Ovary (tissue), 9 donors: Measurements from ENCODE around the gene TCERG1L. TPM values are rescaled to one million over a fixed set of nuclear protein-coding genes. Genes with fewer than 3 reads are reported as not detected.

ENCODE experiments used
- DNase-seq, 5 donors: peaks; one replicate each; pipeline ENCODE4 v3.0.0-alpha.2; 2019 to 2020
- H3K27ac ChIP-seq, 2 donors: fragments of 200-600 bp; one replicate each; pipeline versions ENCODE4 v1.5.1 to v1.8.0; 2019 to 2022
- H3K27me3 ChIP-seq: fragments of 200-600 bp; one replicate; pipeline ENCODE4 v1.8.0; 2022
- H3K36me3 ChIP-seq: fragments of 200-600 bp; sonication (generic); one replicate; pipeline ENCODE4 v1.5.1; 2019
- H3K4me1 ChIP-seq: one replicate; pipeline ENCODE4 v1.8.1; 2013; ENCODE audit warnings: mild to moderate bottlenecking, moderate library complexity; ENCODE audit not compliant: insufficient read depth
- H3K4me3 ChIP-seq: fragments of 200-600 bp; sonication (generic); one replicate; pipeline ENCODE4 v1.5.1; 2017
- H3K9me3 ChIP-seq, 2 donors: fragments of 200-600 bp in 1 of 2; sonication (generic) in 1 of 2; one replicate each; pipeline versions ENCODE4 v1.5.1 to v1.8.1; 2013 to 2019; ENCODE audit warnings: mild to moderate bottlenecking in 1 of 2, moderate library complexity in 1 of 2
- CTCF ChIP-seq, 3 donors: fragments of 450-650 bp in 2 of 3; fragments of 200-600 bp in 1 of 3; IDR thresholded peaks; one replicate each; pipeline versions ENCODE4 v1.5.1 to v1.8.0; 2016 to 2022; ENCODE audit warnings: antibody characterized with exemption in 3 of 3, mild to moderate bottlenecking in 1 of 3
- EP300 ChIP-seq: sonication (generic); formaldehyde crosslinking; IDR thresholded peaks from one replicate; pipeline ENCODE4 v1.6.1; 2017; ENCODE audit warnings: antibody characterized with exemption
- POLR2A ChIP-seq: fragments of 450-650 bp; IDR thresholded peaks from one replicate; pipeline ENCODE4 v1.6.1; 2017; ENCODE audit warnings: antibody characterized with exemption, mild to moderate bottlenecking, moderate library complexity
- WGBS, 3 donors: extraction: QIAGEN DNeasy Blood & Tissue Kit in 1 of 3; methylation state at CpG; one replicate each; pipeline versions ENCODE4 v1.1.5 to v1.1.7; 2013 to 2017; 5-methylcytosine and 5-hydroxymethylcytosine counted together
- intact Hi-C, 4 donors: fragments of 100-400 bp; cut with DNase I; formaldehyde crosslinking; loops; one replicate each; pipeline versions ENCODE4 v1.11.0 to v1.15.1; 2022 to 2023
- polyA plus RNA-seq, 2 donors: library from polyadenylated mRNA; stranded (reverse); fragments of 200-250 nt in 1 of 2; fragments of 350-450 nt in 1 of 2; fragmentation: Illumina TruSeq in 1 of 2; extraction: RNeasy Lipid Tissue Mini Kit (QIAGEN cat#74804) in 1 of 2; gene quantifications; one replicate each; pipeline ENCODE4 v1.2.3, GENCODE V29; 2013 to 2014
- total RNA-seq, 7 donors: library from RNA; depleted of rRNA in 2 of 7; stranded (reverse); fragments of >200 nt in 2 of 7; fragmentation: NEBNext Ultra II Directional in 3 of 7; extraction: Animal tissue kit (Norgen Biotek cat#: 25700) in 3 of 7; gene quantifications; one replicate each; pipeline versions ENCODE4 v1.1.0 to v1.2.4, GENCODE V29; 2016 to 2023
- donor health status: DM: no; HTN: no; CAD: no; lungs with moderate emphysema.
- donor health status: DM: no; HTN: no; CAD: no.
- donor health status: Bipolar disorder and iron deficiency.
- donor health status: DM: yes; HTN: yes; CAD: no.
- donor health status: DM: no; HTN: no; CAD: no.
- donor health status: DM: yes; HTN: yes; CAD: no.

TCERG1L gene
- total and polyA plus RNA-seq, 9 donors: 1.1 to 8.0 (median 1.8) TPM

- no peaks in the 10 kb centered on the region for H3K36me3 ChIP-seq
- no peaks in the 10 kb centered on the region for H3K9me3 ChIP-seq
- 85 to 95% (median 87%) methylated on average over 6 of the region's 6 CpGs for WGBS, 3 donors
- intact Hi-C loops: no loop called here
- H3K27ac ChIP-seq: no peak overlapping the region
- no peak for DNase-seq
- peaks cover 20% of the 10 kb centered on the region for H3K4me1 ChIP-seq
- H3K27me3 ChIP-seq: no peaks in the 10 kb centered on the region
- H3K4me3 ChIP-seq: no peak overlapping the region
- TF ChIP-seq POLR2A (no peak), EP300 (no peak), CTCF (IDR thresholded peaks at IDR 0.05) (no peak)
These were observed 233.8 kb downstream of the TCERG1L start for GRCh38 chr10:131077724-131078123.

- H3K9me3 ChIP-seq: no peaks in the 10 kb centered on the region
- no peaks in the 10 kb centered on the region for H3K36me3 ChIP-seq
- peaks cover 15% of the 10 kb centered on the region for H3K4me1 ChIP-seq
- intact Hi-C loops: no loop called here
- TF ChIP-seq EP300 (no peak), POLR2A (no peak), CTCF (IDR thresholded peaks at IDR 0.05) (no peak)
- 89 to 93% (median 90%) methylated on average over 6 of the region's 6 CpGs for WGBS, 3 donors
- no peak for DNase-seq
- no peak overlapping the region for H3K27ac ChIP-seq
- H3K27me3 ChIP-seq: no peaks in the 10 kb centered on the region
- H3K4me3 ChIP-seq: no peak overlapping the region
These were observed 234.5 kb downstream of the TCERG1L start for GRCh38 chr10:131077031-131077430.

GRCh38 chr10:131076356-131076755 lies 235.2 kb downstream of the TCERG1L start:
- no peaks in the 10 kb centered on the region for H3K27me3 ChIP-seq
- peaks cover 10% of the 10 kb centered on the region for H3K4me1 ChIP-seq
- no peaks in the 10 kb centered on the region for H3K36me3 ChIP-seq
- TF ChIP-seq EP300 (no peak), POLR2A (no peak), CTCF (IDR thresholded peaks at IDR 0.05) (no peak)
- no peaks in the 10 kb centered on the region for H3K9me3 ChIP-seq
- intact Hi-C loops: no loop called here
- H3K4me3 ChIP-seq: no peak overlapping the region
- H3K27ac ChIP-seq: no peak overlapping the region
- DNase-seq: no peak
- WGBS, 3 donors: 91 to 93% (median 92%) methylated on average over 8 of the region's 8 CpGs

- Histone ChIP-seq H3K4me1 (peaks cover 2% of the 10 kb centered on the region), H3K4me3 (no peak overlapping the region), H3K9me3 (no peaks in the 10 kb centered on the region), H3K27ac (no peak overlapping the region), H3K27me3 (no peaks in the 10 kb centered on the region), H3K36me3 (no peaks in the 10 kb centered on the region)
- intact Hi-C loops: no loop called here
- WGBS, 3 donors: 95 to 96% (median 96%) methylated on average over 24 to 27 of the region's 27 CpGs
- DNase-seq: no peak
- TF ChIP-seq EP300 (no peak), POLR2A (no peak), CTCF (IDR thresholded peaks at IDR 0.05) (no peak)
These were observed 236.2 kb downstream of the TCERG1L start for GRCh38 chr10:131075218-131075770.
